ENCODE results near the gene DOCK9.

Gene DOCK9

DNA sequence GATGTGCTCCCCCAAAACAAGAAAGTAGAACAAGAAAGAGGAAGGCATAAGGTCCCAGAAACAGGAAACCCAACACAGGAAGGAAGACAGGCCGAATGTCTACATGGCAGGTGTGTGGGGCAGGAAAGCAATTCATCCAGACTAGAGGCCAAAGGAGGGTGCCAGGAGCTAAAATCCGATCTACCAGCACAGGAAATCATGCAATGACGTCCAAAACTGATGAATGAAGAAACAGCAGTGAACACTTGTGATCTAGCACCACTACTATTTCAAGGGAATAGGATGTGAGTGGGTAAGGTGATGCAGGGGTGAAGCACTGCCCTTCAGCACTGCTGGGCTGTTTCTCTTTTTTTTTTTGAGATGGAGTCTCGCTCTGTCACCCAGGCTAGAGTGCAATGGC is 59.1 kb downstream of the DOCK9 start:
- H3K4me1 ChIP-seq, result no peaks in the 10 kb centered on the region
- intact Hi-C loops (cut with DNase I; ENCODE audit: low total_unique reads), result no loop called here
- TF ChIP-seq, protein P1, sequence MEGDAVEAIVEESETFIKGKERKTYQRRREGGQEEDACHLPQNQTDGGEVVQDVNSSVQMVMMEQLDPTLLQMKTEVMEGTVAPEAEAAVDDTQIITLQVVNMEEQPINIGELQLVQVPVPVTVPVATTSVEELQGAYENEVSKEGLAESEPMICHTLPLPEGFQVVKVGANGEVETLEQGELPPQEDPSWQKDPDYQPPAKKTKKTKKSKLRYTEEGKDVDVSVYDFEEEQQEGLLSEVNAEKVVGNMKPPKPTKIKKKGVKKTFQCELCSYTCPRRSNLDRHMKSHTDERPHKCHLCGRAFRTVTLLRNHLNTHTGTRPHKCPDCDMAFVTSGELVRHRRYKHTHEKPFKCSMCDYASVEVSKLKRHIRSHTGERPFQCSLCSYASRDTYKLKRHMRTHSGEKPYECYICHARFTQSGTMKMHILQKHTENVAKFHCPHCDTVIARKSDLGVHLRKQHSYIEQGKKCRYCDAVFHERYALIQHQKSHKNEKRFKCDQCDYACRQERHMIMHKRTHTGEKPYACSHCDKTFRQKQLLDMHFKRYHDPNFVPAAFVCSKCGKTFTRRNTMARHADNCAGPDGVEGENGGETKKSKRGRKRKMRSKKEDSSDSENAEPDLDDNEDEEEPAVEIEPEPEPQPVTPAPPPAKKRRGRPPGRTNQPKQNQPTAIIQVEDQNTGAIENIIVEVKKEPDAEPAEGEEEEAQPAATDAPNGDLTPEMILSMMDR (IDR thresholded peaks at IDR 0.05), result no peak
- H3K27ac ChIP-seq, result no peak overlapping the region
- peaks cover 0 to 23% (median 17%) of the 10 kb centered on the region in 3 donors for H3K36me3 ChIP-seq
- no peak for DNase-seq
- no peaks in the 10 kb centered on the region for H3K27me3 ChIP-seq
- no peak overlapping the region for H3K4me3 ChIP-seq
- no peaks in the 10 kb centered on the region for H3K9me3 ChIP-seq

DNA sequence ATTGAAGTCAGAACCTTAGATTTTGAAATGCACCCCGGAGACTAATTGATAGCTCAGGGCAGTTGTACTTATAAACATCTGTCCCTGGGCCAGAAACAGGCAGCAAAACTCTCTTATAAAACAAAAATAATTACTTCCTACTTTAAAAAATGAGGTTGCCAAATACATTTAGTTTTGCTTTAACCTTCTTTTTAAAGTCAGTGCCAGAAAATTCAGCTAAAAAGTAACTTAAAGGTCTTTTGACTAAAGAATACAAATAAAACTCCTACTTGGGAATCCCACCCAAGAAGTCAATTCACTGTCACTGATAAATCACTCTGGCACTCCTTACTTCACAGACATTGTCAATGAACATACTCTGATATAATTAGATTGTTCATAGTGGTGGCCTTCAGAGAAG is 60.7 kb downstream of the DOCK9 start:
- TF ChIP-seq, protein P1 (IDR thresholded peaks at IDR 0.05), result no peak
- no peak for DNase-seq
- Histone ChIP-seq H3K27me3 (no peaks in the 10 kb centered on the region), H3K27ac (no peak overlapping the region), H3K4me1 (no peaks in the 10 kb centered on the region), H3K36me3 (peaks cover 0 to 23% (median 14%) of the 10 kb centered on the region in 3 donors), H3K9me3 (no peaks in the 10 kb centered on the region), H3K4me3 (no peak overlapping the region)
- intact Hi-C loops (cut with DNase I; ENCODE audit: low total_unique reads), result no loop called here

DNA sequence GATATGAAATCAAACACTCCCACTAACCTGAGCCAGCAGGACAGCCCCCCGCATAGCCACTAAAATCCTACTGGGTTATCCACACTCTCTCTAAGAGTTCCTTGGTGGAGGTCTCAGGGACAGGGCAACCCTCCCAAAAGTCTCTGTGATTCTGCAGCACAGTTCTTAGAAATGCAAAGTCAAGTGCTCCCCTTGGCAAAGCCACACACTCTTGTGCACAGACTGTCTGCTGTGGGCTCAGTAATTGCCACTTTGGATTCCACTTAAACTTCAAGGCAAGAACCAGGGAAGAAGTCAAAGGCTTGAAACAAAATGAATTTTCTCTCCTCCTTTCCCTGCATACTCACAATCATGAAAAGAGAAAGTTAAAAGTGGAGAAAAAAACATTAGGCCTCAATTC is 61.5 kb downstream of the DOCK9 start:
- Histone ChIP-seq H3K9me3 (no peaks in the 10 kb centered on the region), H3K4me1 (no peaks in the 10 kb centered on the region), H3K27ac (no peak overlapping the region), H3K27me3 (no peaks in the 10 kb centered on the region), H3K36me3 (peaks cover 0 to 17% (median 7%) of the 10 kb centered on the region in 3 donors), H3K4me3 (no peak overlapping the region)
- TF ChIP-seq, protein P1 (IDR thresholded peaks at IDR 0.05), result no peak
- no peak for DNase-seq
- intact Hi-C loops (cut with DNase I; ENCODE audit: low total_unique reads), result no loop called here

DNA sequence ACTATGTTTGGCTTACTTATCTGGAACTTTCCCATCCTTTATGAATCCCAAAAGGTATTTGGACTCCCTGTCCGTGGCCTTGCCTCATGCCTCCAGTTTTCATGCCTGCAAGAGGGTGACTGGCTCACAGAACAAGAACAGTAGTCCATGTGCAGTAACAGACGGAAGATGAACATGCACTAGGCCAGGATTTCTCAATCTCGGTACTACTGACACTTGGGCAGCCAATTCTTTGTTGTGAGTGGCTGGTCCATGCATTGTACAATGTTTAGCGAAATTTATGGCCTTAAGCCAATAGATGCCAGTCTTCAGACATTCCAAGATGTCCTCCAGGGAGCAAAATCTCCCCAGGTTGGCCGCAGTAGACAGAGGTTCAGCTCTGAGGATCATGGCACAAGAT is 61.9 kb downstream of the DOCK9 start:
- H3K36me3 ChIP-seq, result peaks cover 0 to 14% (median 7%) of the 10 kb centered on the region in 3 donors
- no peaks in the 10 kb centered on the region for H3K27me3 ChIP-seq
- no peak for DNase-seq
- intact Hi-C loops (cut with DNase I; ENCODE audit: low total_unique reads), result no loop called here
- no peaks in the 10 kb centered on the region for H3K9me3 ChIP-seq
- no peak overlapping the region for H3K27ac ChIP-seq
- no peak overlapping the region for H3K4me3 ChIP-seq
- peaks cover 0 to under 1% (median 0%) of the 10 kb centered on the region in 4 donors for H3K4me1 ChIP-seq
- TF ChIP-seq, protein P1 (IDR thresholded peaks at IDR 0.05), result no peak

DNA sequence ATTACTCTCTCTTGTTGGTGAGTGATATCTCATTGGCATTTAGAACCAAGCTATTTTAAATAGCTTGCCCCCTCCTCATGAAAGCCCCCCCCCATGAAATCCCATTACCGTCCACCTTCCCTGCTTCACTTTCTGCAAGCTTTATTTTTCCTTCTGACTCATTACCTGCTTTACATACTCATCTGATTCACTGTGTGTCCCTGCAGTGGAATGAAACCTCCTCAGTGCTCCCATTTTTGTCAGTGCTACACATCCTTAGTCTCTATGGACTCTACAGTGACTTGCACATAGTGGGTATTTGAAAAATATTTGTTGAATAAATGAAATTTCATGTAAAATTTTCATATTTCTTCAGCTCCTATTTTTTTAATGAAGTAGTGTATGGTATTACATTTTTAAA is 62.3 kb downstream of the DOCK9 start:
- intact Hi-C loops (cut with DNase I; ENCODE audit: low total_unique reads), result no loop called here
- H3K9me3 ChIP-seq, result no peaks in the 10 kb centered on the region
- H3K36me3 ChIP-seq, result peaks cover 0 to 10% (median 7%) of the 10 kb centered on the region in 3 donors
- H3K27ac ChIP-seq, result no peak overlapping the region
- no peak for DNase-seq
- H3K27me3 ChIP-seq, result no peaks in the 10 kb centered on the region
- H3K4me1 ChIP-seq, result peaks cover 0 to 5% (median 0%) of the 10 kb centered on the region in 4 donors
- TF ChIP-seq, protein P1 (IDR thresholded peaks at IDR 0.05), result no peak
- H3K4me3 ChIP-seq, result no peak overlapping the region

DNA sequence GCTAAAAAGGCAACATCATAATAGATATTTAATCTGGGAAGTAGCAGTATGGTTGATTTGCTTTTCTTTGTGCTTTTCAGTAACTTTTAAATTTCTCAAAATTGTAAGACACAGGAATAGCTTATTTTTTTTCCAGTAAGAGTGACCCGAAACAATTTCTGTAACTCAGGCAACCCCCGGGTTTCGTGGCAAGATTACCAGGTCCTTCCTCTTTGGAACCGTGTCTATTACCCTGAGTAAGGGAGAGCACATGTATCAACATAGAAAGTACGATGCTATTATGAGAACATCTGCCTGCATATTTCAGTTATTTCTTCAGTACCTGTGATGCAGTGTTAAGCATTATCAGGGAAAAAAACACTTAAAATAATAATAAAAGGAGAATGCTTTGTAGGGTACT is 64.1 kb downstream of the DOCK9 start:
- intact Hi-C loops (cut with DNase I; ENCODE audit: low total_unique reads), result no loop called here
- Histone ChIP-seq H3K27ac (no peak overlapping the region), H3K9me3 (no peaks in the 10 kb centered on the region), H3K4me3 (no peak overlapping the region), H3K27me3 (no peaks in the 10 kb centered on the region), H3K36me3 (peaks cover 0 to 7% (median 2%) of the 10 kb centered on the region in 3 donors), H3K4me1 (peaks cover 0 to 7% (median 0%) of the 10 kb centered on the region in 4 donors)
- DNase-seq, result no peak
- TF ChIP-seq, protein P1 (IDR thresholded peaks at IDR 0.05), result no peak

All from tibial artery (tissue), 4 donors.